Measurements from ENCODE around the gene RHBDD1.

Gene RHBDD1

DNA sequence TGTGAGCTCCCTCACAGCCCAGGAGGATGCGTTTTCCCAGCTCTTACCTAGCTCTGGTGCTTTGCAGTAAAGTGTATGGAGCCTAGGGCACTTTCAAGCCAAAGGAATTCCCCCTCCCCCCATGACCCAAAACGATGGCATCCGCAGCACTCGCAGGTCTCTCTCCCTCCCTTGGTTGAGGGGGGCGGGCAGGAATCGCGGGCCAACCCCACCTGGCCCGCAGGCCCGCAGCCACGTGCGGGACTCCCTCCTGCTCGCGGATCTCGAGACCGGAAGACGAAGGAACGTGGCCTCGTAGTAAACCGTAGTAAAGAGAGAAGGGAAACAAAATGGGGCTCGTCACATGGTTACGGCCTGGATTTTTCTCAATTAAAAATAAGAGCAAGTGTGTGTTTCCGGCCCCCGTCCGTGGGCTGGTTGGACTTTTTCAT, 44.8 kb upstream of the RHBDD1 start:
- H3K4me3 ChIP-seq (ENCODE audit: low read depth, low read length), result peak overlapping the region; percentile 60
- ChIA-PET POLR2A (interaction anchor here (0.8 kb wide), 1 partner anchor 138 kb away, joined by 3 read pairs; no protein-coding TSS in a partner anchor), CTCF (interaction anchor here (1.2 kb wide), 1 partner anchor 11 kb away, joined by 3 read pairs; no protein-coding TSS in a partner anchor)
- DNase-seq (ENCODE audit: low read depth, low spot score), result no peak
- TF ChIP-seq, protein P1, sequence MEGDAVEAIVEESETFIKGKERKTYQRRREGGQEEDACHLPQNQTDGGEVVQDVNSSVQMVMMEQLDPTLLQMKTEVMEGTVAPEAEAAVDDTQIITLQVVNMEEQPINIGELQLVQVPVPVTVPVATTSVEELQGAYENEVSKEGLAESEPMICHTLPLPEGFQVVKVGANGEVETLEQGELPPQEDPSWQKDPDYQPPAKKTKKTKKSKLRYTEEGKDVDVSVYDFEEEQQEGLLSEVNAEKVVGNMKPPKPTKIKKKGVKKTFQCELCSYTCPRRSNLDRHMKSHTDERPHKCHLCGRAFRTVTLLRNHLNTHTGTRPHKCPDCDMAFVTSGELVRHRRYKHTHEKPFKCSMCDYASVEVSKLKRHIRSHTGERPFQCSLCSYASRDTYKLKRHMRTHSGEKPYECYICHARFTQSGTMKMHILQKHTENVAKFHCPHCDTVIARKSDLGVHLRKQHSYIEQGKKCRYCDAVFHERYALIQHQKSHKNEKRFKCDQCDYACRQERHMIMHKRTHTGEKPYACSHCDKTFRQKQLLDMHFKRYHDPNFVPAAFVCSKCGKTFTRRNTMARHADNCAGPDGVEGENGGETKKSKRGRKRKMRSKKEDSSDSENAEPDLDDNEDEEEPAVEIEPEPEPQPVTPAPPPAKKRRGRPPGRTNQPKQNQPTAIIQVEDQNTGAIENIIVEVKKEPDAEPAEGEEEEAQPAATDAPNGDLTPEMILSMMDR (IDR thresholded peaks at IDR 0.05; ENCODE audit: insufficient read depth, low read length, missing control alignments), result no peak

DNA sequence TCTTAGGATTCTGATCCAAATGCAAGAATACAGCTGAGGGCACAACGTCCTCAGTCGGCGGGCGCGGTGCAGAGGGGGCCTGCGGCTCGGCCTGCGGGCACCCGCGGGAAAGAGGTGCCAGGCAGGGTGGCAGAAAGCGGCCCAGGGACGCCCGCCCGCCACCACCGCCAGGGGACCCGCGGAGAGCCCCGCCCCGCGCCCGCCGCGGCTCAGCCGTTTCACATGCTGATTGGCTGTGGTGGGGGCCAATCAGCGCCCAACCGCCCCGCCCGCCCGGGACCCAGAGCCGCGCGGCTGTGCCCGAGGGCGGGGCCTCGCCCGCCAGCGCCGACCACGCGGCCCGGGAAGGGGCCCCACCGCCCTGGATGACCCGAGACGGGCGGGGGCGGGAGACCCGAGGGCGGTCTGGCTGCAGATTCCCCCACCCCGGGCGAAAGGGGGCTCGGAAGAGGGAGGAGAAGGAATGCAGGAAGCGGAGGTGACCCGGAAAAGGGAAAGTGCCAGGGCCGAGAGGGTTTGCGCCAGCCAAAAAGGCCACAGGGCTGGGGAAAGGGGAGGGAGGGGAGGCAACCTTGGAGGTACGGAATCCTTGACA, 44.3 kb upstream of the RHBDD1 start:
- peak overlapping the region; percentile 83 for H3K4me3 ChIP-seq (ENCODE audit: low read depth, low read length)
- CTCF ChIA-PET, result no interaction called here
- no peak for DNase-seq (ENCODE audit: low read depth, low spot score)
- POLR2A ChIA-PET, result no interaction called here
- TF ChIP-seq, protein P1 (IDR thresholded peaks at IDR 0.05; ENCODE audit: insufficient read depth, low read length, missing control alignments), result peak; percentile 38

DNA sequence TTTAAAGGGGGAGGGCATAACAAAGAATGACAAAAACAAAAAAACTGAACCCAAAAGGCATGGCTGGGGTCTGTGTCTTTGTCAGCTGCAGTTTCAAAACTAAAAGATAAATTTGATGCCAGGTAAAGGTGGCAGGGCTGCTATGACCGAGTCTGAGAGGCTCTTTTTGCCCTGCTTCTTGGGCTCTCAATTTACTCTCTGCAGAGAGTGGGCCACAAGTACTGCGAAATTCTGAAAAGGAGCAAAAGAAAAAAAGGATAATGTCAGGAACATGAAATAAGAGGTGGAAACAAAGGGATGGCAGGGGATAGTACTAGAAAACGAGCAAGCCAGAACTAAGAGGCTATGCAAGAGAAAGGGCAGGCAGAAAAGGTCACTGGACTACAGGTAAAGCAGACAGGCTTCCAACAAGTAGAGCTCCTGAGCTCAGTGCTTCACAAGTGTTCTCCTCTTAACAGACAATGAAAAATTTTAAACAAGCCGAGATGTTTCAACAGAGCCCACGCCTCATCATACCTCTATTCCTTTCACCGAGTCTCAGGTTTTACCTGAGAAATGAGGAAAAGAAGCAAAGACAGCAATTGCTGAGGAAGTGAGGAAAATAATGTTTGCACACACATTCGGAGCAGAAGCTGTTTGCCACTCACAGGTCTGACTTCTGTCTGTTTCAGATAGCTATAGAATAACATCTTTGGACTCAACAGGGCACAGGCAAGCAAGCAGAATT, 43.5 kb upstream of the RHBDD1 start:
- DNase-seq (ENCODE audit: low read depth, low spot score), result no peak
- POLR2A ChIA-PET, result no interaction called here
- peak overlapping the region; percentile 83 for H3K4me3 ChIP-seq (ENCODE audit: low read depth, low read length)
- CTCF ChIA-PET, result no interaction called here
- TF ChIP-seq, protein P1 (IDR thresholded peaks at IDR 0.05; ENCODE audit: insufficient read depth, low read length, missing control alignments), result no peak

DNA sequence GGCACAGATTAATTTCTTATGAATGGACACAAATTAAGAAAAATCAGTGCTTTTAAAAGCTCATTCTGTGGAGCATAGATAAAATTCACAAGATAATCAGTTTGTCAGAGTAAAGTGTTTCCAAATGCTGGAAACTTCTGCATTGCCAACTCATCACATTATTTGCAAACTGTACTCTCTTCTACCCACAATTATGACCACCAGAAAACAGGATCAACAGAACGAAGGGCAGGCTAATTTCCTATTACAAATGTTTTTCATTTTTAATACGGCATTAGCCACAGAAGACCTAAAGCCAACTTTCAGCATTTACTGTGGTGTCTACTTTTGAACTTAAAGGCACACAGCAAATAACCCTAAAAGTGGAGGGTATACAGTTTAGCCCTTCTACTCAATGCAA, 42.2 kb upstream of the RHBDD1 start:
- POLR2A ChIA-PET, result no interaction called here
- TF ChIP-seq, protein P1 (IDR thresholded peaks at IDR 0.05; ENCODE audit: insufficient read depth, low read length, missing control alignments), result no peak
- CTCF ChIA-PET, result interaction anchor here (1.4 to 1.6 kb wide), 4 partner anchors 9 to 905 kb away, joined by 3 to 6 read pairs (median 4); no protein-coding TSS in a partner anchor
- DNase-seq (ENCODE audit: low read depth, low spot score), result no peak
- H3K4me3 ChIP-seq (ENCODE audit: low read depth, low read length), result peak overlapping the region; percentile 83

DNA sequence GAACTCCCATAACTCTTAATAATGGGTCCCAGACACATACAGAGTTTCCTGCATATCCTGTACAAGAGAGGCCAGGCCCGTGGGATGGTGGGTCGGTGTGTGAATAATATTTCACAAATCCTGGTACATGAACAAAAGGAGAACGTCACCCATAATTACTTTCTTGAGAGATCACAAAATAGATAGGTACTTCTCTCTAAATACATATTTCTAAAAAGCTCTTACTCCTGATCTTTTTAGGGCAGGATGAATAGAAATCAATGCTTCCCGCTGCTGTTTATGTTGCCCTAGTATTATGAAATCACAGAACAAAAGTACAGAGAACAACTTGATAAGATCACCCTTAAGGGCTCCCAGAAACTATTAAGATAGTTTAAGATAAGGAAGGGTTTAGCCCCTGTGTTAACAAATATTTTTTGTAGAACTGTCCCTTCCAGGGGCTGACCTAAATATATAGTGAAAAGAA, 41.6 kb upstream of the RHBDD1 start:
- POLR2A ChIA-PET, result no interaction called here
- DNase-seq (ENCODE audit: low read depth, low spot score), result no peak
- TF ChIP-seq, protein P1 (IDR thresholded peaks at IDR 0.05; ENCODE audit: insufficient read depth, low read length, missing control alignments), result no peak
- H3K4me3 ChIP-seq (ENCODE audit: low read depth, low read length), result peak overlapping the region; percentile 83
- CTCF ChIA-PET, result interaction anchor here (1.2 to 3.3 kb wide), 10 partner anchors 8 to 1122 kb away, joined by 3 to 13 read pairs (median 4); no protein-coding TSS in a partner anchor

DNA sequence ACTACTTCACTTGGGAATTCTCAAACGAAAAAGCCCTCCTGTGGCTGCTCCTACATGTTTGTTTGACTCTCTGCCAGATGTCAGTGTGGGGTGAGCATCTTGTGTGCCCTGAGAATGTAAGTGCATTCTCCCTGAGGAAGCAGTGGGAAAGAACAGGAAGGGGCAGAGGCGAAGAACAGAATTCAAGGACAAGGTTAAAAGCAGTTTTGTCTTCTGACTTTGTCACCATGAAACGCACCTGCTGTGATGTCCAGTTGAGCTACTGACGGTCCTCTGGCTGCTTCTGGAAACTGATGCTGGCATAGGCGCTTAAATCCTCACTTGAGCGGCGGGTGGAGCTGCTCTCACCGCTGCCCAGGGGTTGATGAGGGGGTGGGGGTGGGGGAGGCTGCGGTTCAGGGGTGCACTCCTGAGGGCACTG, 41.1 kb upstream of the RHBDD1 start:
- CTCF ChIA-PET, result interaction anchor here (1.1 to 3.3 kb wide), 11 partner anchors 95 to 1123 kb away, joined by 3 to 13 read pairs (median 4); no protein-coding TSS in a partner anchor
- DNase-seq (ENCODE audit: low read depth, low spot score), result no peak
- TF ChIP-seq, protein P1 (IDR thresholded peaks at IDR 0.05; ENCODE audit: insufficient read depth, low read length, missing control alignments), result no peak
- peak overlapping the region; percentile 83 for H3K4me3 ChIP-seq (ENCODE audit: low read depth, low read length)
- POLR2A ChIA-PET, result no interaction called here
